HT1080 (cell line): ENCODE results near the gene BTK. TPM values are rescaled to one million over a fixed set of nuclear protein-coding genes. Genes with fewer than 3 reads are reported as not detected.

Experiments used
- DNase-seq: peaks from one replicate; pipeline ENCODE4 v3.0.0-alpha.2; 2015; ENCODE audit warnings: low read depth
- polyA plus RNA-seq, 2 experiments: library from polyadenylated mRNA; depleted of rRNA; stranded (reverse); fragments of >200 nt; gene quantifications; 2 replicates each; pipeline ENCODE4 v1.2.3, GENCODE V29; 2015
- total RNA-seq: library from RNA; depleted of rRNA; stranded (reverse); fragments of >200 nt; shearing (Covaris generic); gene quantifications from 2 replicates; pipeline ENCODE4 v1.2.3, GENCODE V29; 2014; rRNA removed

BTK gene
- total RNA-seq, result not detected in 2 replicates
- polyA plus RNA-seq (2015; cell fraction: cytosol; rRNA removed), result 0.10 TPM in 1 of 2 replicates, not detected in the other
- polyA plus RNA-seq (2015; cell fraction: nucleus; rRNA removed), result 0.14 and 0.38 TPM in 2 replicates

- no peak for DNase-seq
Observed at GRCh38 chrX:101385795-101386541, at the start of gene BTK. Gene BTK, minus strand, starts transcription at chrX:101386191. Its CDS starts 10,907 bp downstream, at chrX:101375284.

- DNase-seq, result peak; percentile 60
Observed at GRCh38 chrX:101430457-101431078, 44.6 kb upstream of the BTK start.

- peak; percentile 46 for DNase-seq
Observed at GRCh38 chrX:101429934-101430333, 43.9 kb upstream of the BTK start.

GRCh38 chrX:101427954-101428353, 42.0 kb upstream of the BTK start:
- no peak for DNase-seq

- DNase-seq, result no peak
Observed at GRCh38 chrX:101419489-101419888, 33.5 kb upstream of the BTK start.

GRCh38 chrX:101417981-101418841, 32.2 kb upstream of the BTK start:
- DNase-seq, result peak; percentile 20

GRCh38 chrX:101417190-101417589, 31.2 kb upstream of the BTK start:
- DNase-seq, result no peak

- DNase-seq, result no peak
Observed at GRCh38 chrX:101416691-101417090, 30.7 kb upstream of the BTK start.

GRCh38 chrX:101415180-101416145, 29.5 kb upstream of the BTK start:
- DNase-seq, result no peak

- DNase-seq, result no peak
Observed at GRCh38 chrX:101411984-101412383, 26.0 kb upstream of the BTK start.

GRCh38 chrX:101410461-101410860, 24.5 kb upstream of the BTK start:
- no peak for DNase-seq

GRCh38 chrX:101409043-101409442, 23.1 kb upstream of the BTK start:
- no peak for DNase-seq

- DNase-seq, result no peak
Observed at GRCh38 chrX:101408532-101408841, 22.5 kb upstream of the BTK start.

GRCh38 chrX:101407748-101408531, 21.9 kb upstream of the BTK start, which contains the start of the genes GLA and HNRNPH2:
Gene GLA, minus strand, starts transcription at chrX:101407925. Its CDS starts 22 bp downstream, at chrX:101407903.
Gene HNRNPH2, plus strand, starts transcription at chrX:101408222. Its CDS starts 3,767 bp downstream, at chrX:101411989.
- peak; percentile 99 for DNase-seq

- no peak for DNase-seq
Observed at GRCh38 chrX:101407167-101407747, 21.3 kb upstream of the BTK start.

GRCh38 chrX:101399825-101400224, 13.8 kb upstream of the BTK start:
- no peak for DNase-seq

GRCh38 chrX:101398694-101399093, 12.7 kb upstream of the BTK start:
- no peak for DNase-seq

GRCh38 chrX:101397779-101398178, 11.8 kb upstream of the BTK start:
- no peak for DNase-seq

GRCh38 chrX:101395789-101396188, 9.8 kb upstream of the BTK start:
- no peak for DNase-seq
